Neural cell (in vitro differentiated cells): ENCODE results near the gene STYXL2.

Experiments
- CTCF ChIP-seq: fragments of 450-650 bp; IDR thresholded peaks from 2 replicates; pipeline ENCODE4 v1.5.1; 2014; ENCODE audit warnings: antibody characterized with exemption, mild to moderate bottlenecking, moderate library complexity; ENCODE audit not compliant: poor library complexity, severe bottlenecking
- EP300 ChIP-seq: fragments of 450-650 bp; conservative IDR thresholded peaks from 2 replicates; pipeline ENCODE4 v1.6.1; 2014; ENCODE audit warnings: antibody characterized with exemption, mild to moderate bottlenecking, moderate library complexity; ENCODE audit not compliant: poor library complexity, severe bottlenecking
- EZH2 ChIP-seq: fragments of 200-600, 300-800 bp; shearing (Covaris generic), sonication (generic); IDR thresholded peaks from 2 replicates; pipeline ENCODE4 v1.6.1; 2014; ENCODE audit warnings: antibody characterized with exemption, low read length, borderline replicate concordance, mild to moderate bottlenecking; ENCODE audit not compliant: insufficient read depth, poor library complexity, severe bottlenecking
- MXI1 ChIP-seq: fragments of 450-650 bp; conservative IDR thresholded peaks from 2 replicates; pipeline ENCODE4 v1.6.1; 2014; ENCODE audit warnings: antibody characterized with exemption, mild to moderate bottlenecking; ENCODE audit not compliant: poor library complexity, severe bottlenecking
- POLR2AphosphoS5 ChIP-seq: IDR thresholded peaks from 2 replicates; pipeline ENCODE4 v1.6.1; 2012
- RAD21 ChIP-seq: fragments of 450-650 bp; conservative IDR thresholded peaks from 2 replicates; pipeline ENCODE4 v1.6.1; 2014; ENCODE audit warnings: antibody characterized with exemption, mild to moderate bottlenecking, moderate library complexity
- REST ChIP-seq: IDR thresholded peaks from 2 replicates; pipeline ENCODE4 v1.6.1; 2012; ENCODE audit warnings: borderline replicate concordance
- TAF1 ChIP-seq: IDR thresholded peaks from 2 replicates; pipeline ENCODE4 v1.6.1; 2012; ENCODE audit warnings: low read depth

GRCh38 chr1:167127661-167128060, 33.8 kb downstream of the STYXL2 start:
- no peak for TF ChIP-seq CTCF
- no peak for TF ChIP-seq EP300
- no peak for TF ChIP-seq EZH2
- no peak for TF ChIP-seq POLR2AphosphoS5
- TF ChIP-seq RAD21: no peak
- no peak for TF ChIP-seq REST
- TF ChIP-seq TAF1: no peak
- TF ChIP-seq MXI1: no peak
